ENCODE results near the gene KLB. TPM values are rescaled to one million over a fixed set of nuclear protein-coding genes. Genes with fewer than 3 reads are reported as not detected.

KLB gene
- total RNA-seq, 1 experiment from 2014 or later, result 0.09 TPM

DNA sequence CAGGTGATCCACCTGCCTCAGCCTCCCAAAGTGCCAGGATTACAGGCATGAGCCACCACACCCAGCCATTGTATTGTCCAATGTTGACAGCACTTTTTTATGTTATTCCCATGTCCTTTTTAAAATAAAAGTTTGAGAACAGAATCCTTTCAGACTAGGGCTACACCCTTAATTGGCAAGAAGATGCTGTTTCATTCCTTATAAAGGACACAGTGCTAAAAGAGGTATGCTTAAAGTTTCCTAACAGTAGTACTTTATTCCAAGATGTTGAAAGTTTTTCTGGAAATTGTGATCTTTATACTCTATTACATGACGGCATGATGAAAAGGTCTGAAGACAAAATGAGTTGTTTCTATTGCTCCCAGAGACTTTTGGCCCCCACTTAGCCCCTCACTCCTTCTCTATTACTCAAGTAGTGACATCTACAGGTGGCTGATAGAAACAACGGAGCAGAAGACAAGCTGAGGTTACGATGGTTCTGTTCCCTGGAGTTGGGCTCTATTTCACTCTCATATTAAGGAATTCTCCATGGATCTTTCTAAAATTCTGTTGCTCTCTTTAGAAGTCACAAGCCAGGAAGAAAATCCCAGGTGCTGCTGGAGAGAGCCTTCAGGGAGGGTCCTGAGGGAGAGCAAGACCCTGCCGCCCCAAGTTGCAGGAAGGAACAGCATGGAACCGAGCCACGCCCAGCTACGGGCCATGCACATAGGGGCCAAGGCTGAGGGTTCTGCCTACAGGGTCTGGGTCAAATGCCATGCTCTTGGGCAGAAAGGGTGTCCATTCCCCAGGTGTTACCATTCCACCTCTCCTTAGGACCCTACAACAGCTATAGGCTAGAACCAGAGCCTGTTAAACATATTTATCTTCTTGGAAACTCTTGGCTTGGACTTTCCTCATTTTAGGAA is 29.2 kb downstream of the KLB start:
- CTCF ChIA-PET, result no interaction called here
- TF ChIP-seq, protein P1, sequence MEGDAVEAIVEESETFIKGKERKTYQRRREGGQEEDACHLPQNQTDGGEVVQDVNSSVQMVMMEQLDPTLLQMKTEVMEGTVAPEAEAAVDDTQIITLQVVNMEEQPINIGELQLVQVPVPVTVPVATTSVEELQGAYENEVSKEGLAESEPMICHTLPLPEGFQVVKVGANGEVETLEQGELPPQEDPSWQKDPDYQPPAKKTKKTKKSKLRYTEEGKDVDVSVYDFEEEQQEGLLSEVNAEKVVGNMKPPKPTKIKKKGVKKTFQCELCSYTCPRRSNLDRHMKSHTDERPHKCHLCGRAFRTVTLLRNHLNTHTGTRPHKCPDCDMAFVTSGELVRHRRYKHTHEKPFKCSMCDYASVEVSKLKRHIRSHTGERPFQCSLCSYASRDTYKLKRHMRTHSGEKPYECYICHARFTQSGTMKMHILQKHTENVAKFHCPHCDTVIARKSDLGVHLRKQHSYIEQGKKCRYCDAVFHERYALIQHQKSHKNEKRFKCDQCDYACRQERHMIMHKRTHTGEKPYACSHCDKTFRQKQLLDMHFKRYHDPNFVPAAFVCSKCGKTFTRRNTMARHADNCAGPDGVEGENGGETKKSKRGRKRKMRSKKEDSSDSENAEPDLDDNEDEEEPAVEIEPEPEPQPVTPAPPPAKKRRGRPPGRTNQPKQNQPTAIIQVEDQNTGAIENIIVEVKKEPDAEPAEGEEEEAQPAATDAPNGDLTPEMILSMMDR (IDR thresholded peaks at IDR 0.05; ENCODE audit: unreplicated experiment), result no peak
- no peak for DNase-seq
- no peaks in the 10 kb centered on the region for H3K36me3 Mint-ChIP-seq (ENCODE audit: insufficient read depth, unreplicated experiment)
- no peaks in the 10 kb centered on the region for H3K4me1 Mint-ChIP-seq (ENCODE audit: low read depth, unreplicated experiment)
- no peaks in the 10 kb centered on the region for H3K9me3 Mint-ChIP-seq (ENCODE audit: low read depth, unreplicated experiment)
- H3K27ac Mint-ChIP-seq (ENCODE audit: unreplicated experiment), result no peak overlapping the region
- BruUV-seq (replicated peaks), result no TSS peak
- H3K4me3 Mint-ChIP-seq (ENCODE audit: low read depth, unreplicated experiment), result no peak overlapping the region
- intact Hi-C loops (cut with micrococcal nuclease; ENCODE audit: unreplicated experiment), result no loop called here
- peaks cover 13% of the 10 kb centered on the region for H3K27me3 Mint-ChIP-seq (ENCODE audit: unreplicated experiment)

DNA sequence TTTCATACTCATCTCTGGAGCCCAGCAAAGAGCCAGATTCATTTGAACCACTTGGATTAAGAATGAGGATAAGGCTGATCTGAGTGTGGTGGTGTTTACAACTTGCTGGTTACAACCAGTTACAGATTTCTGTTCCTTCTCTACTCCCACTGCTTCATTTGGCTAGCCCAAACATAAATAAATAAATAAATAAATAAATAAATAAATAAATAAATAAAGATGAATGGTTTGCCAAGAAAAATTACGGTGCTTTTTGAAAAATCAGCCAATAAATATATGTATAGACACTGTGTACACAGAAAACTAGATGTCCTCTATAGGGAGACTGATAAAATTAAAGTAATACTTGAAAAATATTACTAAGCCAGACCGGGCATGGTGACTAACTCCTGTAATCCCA is 34.9 kb downstream of the KLB start:
- intact Hi-C loops (cut with micrococcal nuclease; ENCODE audit: unreplicated experiment), result no loop called here
- no peaks in the 10 kb centered on the region for H3K9me3 Mint-ChIP-seq (ENCODE audit: low read depth, unreplicated experiment)
- H3K27me3 Mint-ChIP-seq (ENCODE audit: unreplicated experiment), result peaks cover 13% of the 10 kb centered on the region
- no peak for DNase-seq
- H3K4me3 Mint-ChIP-seq (ENCODE audit: low read depth, unreplicated experiment), result no peak overlapping the region
- no peaks in the 10 kb centered on the region for H3K4me1 Mint-ChIP-seq (ENCODE audit: low read depth, unreplicated experiment)
- H3K36me3 Mint-ChIP-seq (ENCODE audit: insufficient read depth, unreplicated experiment), result no peaks in the 10 kb centered on the region
- CTCF ChIA-PET, result no interaction called here
- TF ChIP-seq, protein P1 (IDR thresholded peaks at IDR 0.05; ENCODE audit: unreplicated experiment), result no peak
- no TSS peak for BruUV-seq (replicated peaks)
- no peak overlapping the region for H3K27ac Mint-ChIP-seq (ENCODE audit: unreplicated experiment)

DNA sequence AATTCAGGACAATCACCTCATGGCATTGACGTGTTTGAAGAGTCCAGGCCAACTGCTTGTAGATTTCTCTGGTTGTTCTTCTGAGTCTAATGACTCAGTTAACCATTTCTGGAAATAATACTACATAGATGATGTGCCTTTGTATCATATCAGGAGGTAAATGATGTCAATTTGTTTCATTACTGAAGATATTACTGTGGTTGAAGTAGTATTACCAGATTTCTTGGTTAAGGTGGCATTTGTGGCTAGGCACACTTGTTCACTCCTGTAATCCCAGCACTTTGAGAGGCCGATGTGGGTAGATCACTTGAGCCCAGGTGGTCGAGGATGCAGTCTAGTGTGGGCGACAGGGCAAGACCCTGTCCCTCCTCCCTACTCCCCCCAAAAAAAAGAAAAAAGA is 36.3 kb downstream of the KLB start:
- BruUV-seq (replicated peaks), result no TSS peak
- no peak overlapping the region for H3K27ac Mint-ChIP-seq (ENCODE audit: unreplicated experiment)
- peaks cover 13% of the 10 kb centered on the region for H3K27me3 Mint-ChIP-seq (ENCODE audit: unreplicated experiment)
- CTCF ChIA-PET, result no interaction called here
- H3K36me3 Mint-ChIP-seq (ENCODE audit: insufficient read depth, unreplicated experiment), result peaks cover 6% of the 10 kb centered on the region
- H3K9me3 Mint-ChIP-seq (ENCODE audit: low read depth, unreplicated experiment), result no peaks in the 10 kb centered on the region
- TF ChIP-seq, protein P1 (IDR thresholded peaks at IDR 0.05; ENCODE audit: unreplicated experiment), result no peak
- no peak for DNase-seq
- H3K4me3 Mint-ChIP-seq (ENCODE audit: low read depth, unreplicated experiment), result no peak overlapping the region
- intact Hi-C loops (cut with micrococcal nuclease; ENCODE audit: unreplicated experiment), result no loop called here
- H3K4me1 Mint-ChIP-seq (ENCODE audit: low read depth, unreplicated experiment), result no peaks in the 10 kb centered on the region

DNA sequence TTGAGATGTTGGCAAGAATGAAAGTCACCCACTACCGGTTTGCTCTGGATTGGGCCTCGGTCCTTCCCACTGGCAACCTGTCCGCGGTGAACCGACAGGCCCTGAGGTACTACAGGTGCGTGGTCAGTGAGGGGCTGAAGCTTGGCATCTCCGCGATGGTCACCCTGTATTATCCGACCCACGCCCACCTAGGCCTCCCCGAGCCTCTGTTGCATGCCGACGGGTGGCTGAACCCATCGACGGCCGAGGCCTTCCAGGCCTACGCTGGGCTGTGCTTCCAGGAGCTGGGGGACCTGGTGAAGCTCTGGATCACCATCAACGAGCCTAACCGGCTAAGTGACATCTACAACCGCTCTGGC is 39.7 kb downstream of the KLB start:
- Mint-ChIP-seq H3K4me3 (ENCODE audit: low read depth, unreplicated experiment) (peak overlapping the region; percentile 62), H3K27ac (ENCODE audit: unreplicated experiment) (no peak overlapping the region), H3K36me3 (ENCODE audit: insufficient read depth, unreplicated experiment) (peaks cover 16% of the 10 kb centered on the region), H3K4me1 (ENCODE audit: low read depth, unreplicated experiment) (no peaks in the 10 kb centered on the region), H3K9me3 (ENCODE audit: low read depth, unreplicated experiment) (no peaks in the 10 kb centered on the region), H3K27me3 (ENCODE audit: unreplicated experiment) (no peaks in the 10 kb centered on the region)
- DNase-seq, result no peak
- TF ChIP-seq, protein P1 (IDR thresholded peaks at IDR 0.05; ENCODE audit: unreplicated experiment), result no peak
- no TSS peak for BruUV-seq (replicated peaks)
- CTCF ChIA-PET, result interaction anchor here (0.6 kb wide), 1 partner anchor 259 kb away, joined by 3 read pairs; no protein-coding TSS in a partner anchor
- intact Hi-C loops (cut with micrococcal nuclease; ENCODE audit: unreplicated experiment), result no loop called here
